ENCODE measurements around the gene FBXL2. TPM values are rescaled to one million over a fixed set of nuclear protein-coding genes. Genes with fewer than 3 reads are reported as not detected.

The FBXL2 gene
- total RNA-seq, 4 donors from 2014 or later: 2.2 to 4.1 (median 3.3) TPM

GRCh38 chr3:33419948-33420347, 142.7 kb downstream of the FBXL2 start:
- Histone ChIP-seq H3K36me3 (peaks cover 52% of the 10 kb centered on the region), H3K4me3 (no peak overlapping the region), H3K27me3 (no peaks in the 10 kb centered on the region), H3K9me3 (no peaks in the 10 kb centered on the region), H3K4me1 (no peaks in the 10 kb centered on the region), H3K27ac (no peak overlapping the region)
- TF ChIP-seq EP300 (IDR thresholded peaks at IDR 0.05) (no peak), CTCF (IDR thresholded peaks at IDR 0.05) (no peak), POLR2AphosphoS5 (IDR thresholded peaks at IDR 0.05) (no peak), POLR2A (IDR thresholded peaks at IDR 0.05) (no peak)
- no peak for DNase-seq (ENCODE audit: low spot score in 2 of 2)
- WGBS: 91% methylated on average over 1 of the region's 1 CpG

- H3K9me3 ChIP-seq: no peaks in the 10 kb centered on the region
- H3K36me3 ChIP-seq: peaks cover 47% of the 10 kb centered on the region
- DNase-seq (ENCODE audit: low spot score in 2 of 2): no peak
- H3K4me1 ChIP-seq: no peaks in the 10 kb centered on the region
- H3K4me3 ChIP-seq: no peak overlapping the region
- TF ChIP-seq POLR2AphosphoS5 (IDR thresholded peaks at IDR 0.05): no peak
- no peak for TF ChIP-seq EP300 (IDR thresholded peaks at IDR 0.05)
- TF ChIP-seq CTCF (IDR thresholded peaks at IDR 0.05): no peak
- no peak for TF ChIP-seq POLR2A (IDR thresholded peaks at IDR 0.05)
- WGBS: 100% methylated on average over 2 of the region's 2 CpGs
- no peaks in the 10 kb centered on the region for H3K27me3 ChIP-seq
- H3K27ac ChIP-seq: no peak overlapping the region
These were observed 143.7 kb downstream of the FBXL2 start for GRCh38 chr3:33420966-33421365.

GRCh38 chr3:33424606-33425452, 147.6 kb downstream of the FBXL2 start:
- Histone ChIP-seq H3K27ac (no peak overlapping the region), H3K4me1 (peaks cover 2% of the 10 kb centered on the region), H3K9me3 (no peaks in the 10 kb centered on the region), H3K4me3 (no peak overlapping the region), H3K36me3 (peaks cover 33% of the 10 kb centered on the region), H3K27me3 (no peaks in the 10 kb centered on the region)
- WGBS: 94% methylated on average over 10 of the region's 10 CpGs
- DNase-seq (ENCODE audit: low spot score in 2 of 2): no peak
- no peak for TF ChIP-seq POLR2A (IDR thresholded peaks at IDR 0.05)
- no peak for TF ChIP-seq CTCF (IDR thresholded peaks at IDR 0.05)
- TF ChIP-seq POLR2AphosphoS5 (IDR thresholded peaks at IDR 0.05): no peak
- TF ChIP-seq EP300 (IDR thresholded peaks at IDR 0.05): no peak

- no peaks in the 10 kb centered on the region for H3K9me3 ChIP-seq
- no peak overlapping the region for H3K4me3 ChIP-seq
- peaks cover 8% of the 10 kb centered on the region for H3K4me1 ChIP-seq
- WGBS: 81% methylated on average over 2 of the region's 2 CpGs
- H3K36me3 ChIP-seq: peaks cover 28% of the 10 kb centered on the region
- no peak overlapping the region for H3K27ac ChIP-seq
- no peaks in the 10 kb centered on the region for H3K27me3 ChIP-seq
- DNase-seq (ENCODE audit: low spot score in 2 of 2): no peak
- TF ChIP-seq POLR2AphosphoS5 (IDR thresholded peaks at IDR 0.05) (no peak), POLR2A (IDR thresholded peaks at IDR 0.05) (no peak), CTCF (IDR thresholded peaks at IDR 0.05) (no peak), EP300 (IDR thresholded peaks at IDR 0.05) (no peak)
These were observed 148.2 kb downstream of the FBXL2 start for GRCh38 chr3:33425453-33425852.

- peaks cover 22% of the 10 kb centered on the region for H3K36me3 ChIP-seq
- TF ChIP-seq POLR2AphosphoS5 (IDR thresholded peaks at IDR 0.05) (no peak), POLR2A (IDR thresholded peaks at IDR 0.05) (no peak), EP300 (IDR thresholded peaks at IDR 0.05) (no peak), CTCF (IDR thresholded peaks at IDR 0.05) (no peak)
- no peak for DNase-seq (ENCODE audit: low spot score in 2 of 2)
- no peaks in the 10 kb centered on the region for H3K9me3 ChIP-seq
- H3K4me1 ChIP-seq: peaks cover 9% of the 10 kb centered on the region
- no peak overlapping the region for H3K27ac ChIP-seq
- H3K4me3 ChIP-seq: no peak overlapping the region
- WGBS: 63% methylated on average over 1 of the region's 1 CpG
- H3K27me3 ChIP-seq: no peaks in the 10 kb centered on the region
These were observed 148.8 kb downstream of the FBXL2 start for GRCh38 chr3:33426068-33426467.

All from suprapubic skin (tissue), 4 donors.